ENCODE results near the gene ADAMTSL4.
"Not testable (repeated sequence)": the region's sequence is repeated elsewhere in the genome, so short reads cannot be mapped to it uniquely, and the experiment has no call there.

The ADAMTSL4 gene

DNA sequence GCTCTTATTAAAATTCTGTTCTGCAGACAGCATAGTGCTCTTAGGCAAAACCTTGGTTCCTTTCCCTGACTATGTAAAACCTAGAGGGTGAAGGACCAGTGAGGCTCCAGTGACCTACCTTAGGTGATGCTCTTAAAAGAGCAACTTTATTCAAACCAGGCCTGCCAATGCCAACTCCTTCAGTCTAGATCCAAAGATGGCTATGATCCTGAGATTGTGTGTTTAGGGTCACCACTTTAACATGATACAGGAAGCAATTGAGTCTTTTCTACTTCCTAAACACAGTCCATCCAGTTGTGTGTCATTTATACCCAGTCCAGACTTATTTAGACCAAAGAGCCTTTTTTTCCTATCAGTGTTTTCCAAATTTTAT is 19.4 kb downstream of the ADAMTSL4 start:
- peak; percentile 7 for ATAC-seq
- TF ChIP-seq, protein P1, sequence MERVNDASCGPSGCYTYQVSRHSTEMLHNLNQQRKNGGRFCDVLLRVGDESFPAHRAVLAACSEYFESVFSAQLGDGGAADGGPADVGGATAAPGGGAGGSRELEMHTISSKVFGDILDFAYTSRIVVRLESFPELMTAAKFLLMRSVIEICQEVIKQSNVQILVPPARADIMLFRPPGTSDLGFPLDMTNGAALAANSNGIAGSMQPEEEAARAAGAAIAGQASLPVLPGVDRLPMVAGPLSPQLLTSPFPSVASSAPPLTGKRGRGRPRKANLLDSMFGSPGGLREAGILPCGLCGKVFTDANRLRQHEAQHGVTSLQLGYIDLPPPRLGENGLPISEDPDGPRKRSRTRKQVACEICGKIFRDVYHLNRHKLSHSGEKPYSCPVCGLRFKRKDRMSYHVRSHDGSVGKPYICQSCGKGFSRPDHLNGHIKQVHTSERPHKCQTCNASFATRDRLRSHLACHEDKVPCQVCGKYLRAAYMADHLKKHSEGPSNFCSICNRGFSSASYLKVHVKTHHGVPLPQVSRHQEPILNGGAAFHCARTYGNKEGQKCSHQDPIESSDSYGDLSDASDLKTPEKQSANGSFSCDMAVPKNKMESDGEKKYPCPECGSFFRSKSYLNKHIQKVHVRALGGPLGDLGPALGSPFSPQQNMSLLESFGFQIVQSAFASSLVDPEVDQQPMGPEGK (CRISPR knock-in tag; IDR thresholded peaks at IDR 0.05; ENCODE audit: borderline replicate concordance), result no peak
- no peak for TF ChIP-seq OSR1 (CRISPR knock-in tag; IDR thresholded peaks at IDR 0.05)
- TF ChIP-seq, protein P2, sequence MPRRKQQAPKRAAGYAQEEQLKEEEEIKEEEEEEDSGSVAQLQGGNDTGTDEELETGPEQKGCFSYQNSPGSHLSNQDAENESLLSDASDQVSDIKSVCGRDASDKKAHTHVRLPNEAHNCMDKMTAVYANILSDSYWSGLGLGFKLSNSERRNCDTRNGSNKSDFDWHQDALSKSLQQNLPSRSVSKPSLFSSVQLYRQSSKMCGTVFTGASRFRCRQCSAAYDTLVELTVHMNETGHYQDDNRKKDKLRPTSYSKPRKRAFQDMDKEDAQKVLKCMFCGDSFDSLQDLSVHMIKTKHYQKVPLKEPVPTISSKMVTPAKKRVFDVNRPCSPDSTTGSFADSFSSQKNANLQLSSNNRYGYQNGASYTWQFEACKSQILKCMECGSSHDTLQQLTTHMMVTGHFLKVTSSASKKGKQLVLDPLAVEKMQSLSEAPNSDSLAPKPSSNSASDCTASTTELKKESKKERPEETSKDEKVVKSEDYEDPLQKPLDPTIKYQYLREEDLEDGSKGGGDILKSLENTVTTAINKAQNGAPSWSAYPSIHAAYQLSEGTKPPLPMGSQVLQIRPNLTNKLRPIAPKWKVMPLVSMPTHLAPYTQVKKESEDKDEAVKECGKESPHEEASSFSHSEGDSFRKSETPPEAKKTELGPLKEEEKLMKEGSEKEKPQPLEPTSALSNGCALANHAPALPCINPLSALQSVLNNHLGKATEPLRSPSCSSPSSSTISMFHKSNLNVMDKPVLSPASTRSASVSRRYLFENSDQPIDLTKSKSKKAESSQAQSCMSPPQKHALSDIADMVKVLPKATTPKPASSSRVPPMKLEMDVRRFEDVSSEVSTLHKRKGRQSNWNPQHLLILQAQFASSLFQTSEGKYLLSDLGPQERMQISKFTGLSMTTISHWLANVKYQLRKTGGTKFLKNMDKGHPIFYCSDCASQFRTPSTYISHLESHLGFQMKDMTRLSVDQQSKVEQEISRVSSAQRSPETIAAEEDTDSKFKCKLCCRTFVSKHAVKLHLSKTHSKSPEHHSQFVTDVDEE (CRISPR knock-in tag; IDR thresholded peaks at IDR 0.05), result no peak
- 0 out of 2 replicates have a peak, but pooled peaks have one; percentile 2 for TF ChIP-seq SNAI2 (CRISPR knock-in tag; IDR thresholded peaks at IDR 0.05)
- TF ChIP-seq, protein P3, sequence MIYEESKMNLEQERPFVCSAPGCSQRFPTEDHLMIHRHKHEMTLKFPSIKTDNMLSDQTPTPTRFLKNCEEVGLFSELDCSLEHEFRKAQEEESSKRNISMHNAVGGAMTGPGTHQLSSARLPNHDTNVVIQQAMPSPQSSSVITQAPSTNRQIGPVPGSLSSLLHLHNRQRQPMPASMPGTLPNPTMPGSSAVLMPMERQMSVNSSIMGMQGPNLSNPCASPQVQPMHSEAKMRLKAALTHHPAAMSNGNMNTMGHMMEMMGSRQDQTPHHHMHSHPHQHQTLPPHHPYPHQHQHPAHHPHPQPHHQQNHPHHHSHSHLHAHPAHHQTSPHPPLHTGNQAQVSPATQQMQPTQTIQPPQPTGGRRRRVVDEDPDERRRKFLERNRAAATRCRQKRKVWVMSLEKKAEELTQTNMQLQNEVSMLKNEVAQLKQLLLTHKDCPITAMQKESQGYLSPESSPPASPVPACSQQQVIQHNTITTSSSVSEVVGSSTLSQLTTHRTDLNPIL (CRISPR knock-in tag; IDR thresholded peaks at IDR 0.05; ENCODE audit: low read depth), result 0 out of 2 replicates have a peak, but pooled peaks have one; percentile 5
- no peak for TF ChIP-seq ESRRG (CRISPR knock-in tag; IDR thresholded peaks at IDR 0.05)
- no peak for TF ChIP-seq ZNF565 (CRISPR knock-in tag; conservative IDR thresholded peaks at IDR 0.05; ENCODE audit: low read depth)
- TF ChIP-seq, protein P4, sequence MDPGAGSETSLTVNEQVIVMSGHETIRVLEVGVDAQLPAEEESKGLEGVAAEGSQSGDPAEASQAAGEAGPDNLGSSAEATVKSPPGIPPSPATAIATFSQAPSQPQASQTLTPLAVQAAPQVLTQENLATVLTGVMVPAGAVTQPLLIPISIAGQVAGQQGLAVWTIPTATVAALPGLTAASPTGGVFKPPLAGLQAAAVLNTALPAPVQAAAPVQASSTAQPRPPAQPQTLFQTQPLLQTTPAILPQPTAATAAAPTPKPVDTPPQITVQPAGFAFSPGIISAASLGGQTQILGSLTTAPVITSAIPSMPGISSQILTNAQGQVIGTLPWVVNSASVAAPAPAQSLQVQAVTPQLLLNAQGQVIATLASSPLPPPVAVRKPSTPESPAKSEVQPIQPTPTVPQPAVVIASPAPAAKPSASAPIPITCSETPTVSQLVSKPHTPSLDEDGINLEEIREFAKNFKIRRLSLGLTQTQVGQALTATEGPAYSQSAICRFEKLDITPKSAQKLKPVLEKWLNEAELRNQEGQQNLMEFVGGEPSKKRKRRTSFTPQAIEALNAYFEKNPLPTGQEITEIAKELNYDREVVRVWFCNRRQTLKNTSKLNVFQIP (CRISPR knock-in tag; IDR thresholded peaks at IDR 0.05; ENCODE audit: borderline replicate concordance, low read depth), result 0 out of 2 replicates have a peak, but pooled peaks have one; percentile 3
- no peak for TF ChIP-seq BACH2 (CRISPR knock-in tag; IDR thresholded peaks at IDR 0.05; ENCODE audit: borderline replicate concordance)
- no peak for TF ChIP-seq CSRNP3 (CRISPR knock-in tag; IDR thresholded peaks at IDR 0.05)
- TF ChIP-seq ZFP30 (CRISPR knock-in tag; IDR thresholded peaks at IDR 0.05), result no peak
- TF ChIP-seq RARB (CRISPR knock-in tag; IDR thresholded peaks at IDR 0.05), result peak; percentile 75; the same call in 1 of the 2 replicates
- no peak; the same call in 1 of the 2 replicates for TF ChIP-seq ZFP3 (CRISPR knock-in tag; IDR thresholded peaks at IDR 0.05)
- no peak for TF ChIP-seq GLIS3 (CRISPR knock-in tag; IDR thresholded peaks at IDR 0.05)
- TF ChIP-seq TOX (CRISPR knock-in tag; IDR thresholded peaks at IDR 0.05; ENCODE audit: borderline replicate concordance), result peak; percentile 63; the same call in 1 of the 2 replicates
- TF ChIP-seq TCF4 (CRISPR knock-in tag; IDR thresholded peaks at IDR 0.05; ENCODE audit: borderline replicate concordance), result no peak
- TF ChIP-seq ZC3H10 (CRISPR knock-in tag; IDR thresholded peaks at IDR 0.05), result no peak

GRCh38 chr1:150572918-150573647 is 23.9 kb downstream of the ADAMTSL4 start:
- TF ChIP-seq TOX (CRISPR knock-in tag; IDR thresholded peaks at IDR 0.05; ENCODE audit: borderline replicate concordance) (peak; percentile 85), ESRRG (CRISPR knock-in tag; IDR thresholded peaks at IDR 0.05) (no peak), CSRNP3 (CRISPR knock-in tag; IDR thresholded peaks at IDR 0.05) (0 out of 2 replicates have a peak, but pooled peaks have one; percentile 21), ISL1 (CRISPR knock-in tag; IDR thresholded peaks at IDR 0.05) (no peak), RARB (CRISPR knock-in tag; IDR thresholded peaks at IDR 0.05) (peak; percentile 84), OSR1 (CRISPR knock-in tag; IDR thresholded peaks at IDR 0.05) (no peak), ZC3H10 (CRISPR knock-in tag; IDR thresholded peaks at IDR 0.05) (peak; percentile 51; the same call in 1 of the 2 replicates), ZNF8 (CRISPR knock-in tag; IDR thresholded peaks at IDR 0.05) (0 out of 2 replicates have a peak, but pooled peaks have one; percentile 26)
- TF ChIP-seq, protein P4 (CRISPR knock-in tag; IDR thresholded peaks at IDR 0.05; ENCODE audit: borderline replicate concordance, low read depth), result peak; percentile 52; the same call in 1 of the 2 replicates
- ATAC-seq, result no peak

DNA sequence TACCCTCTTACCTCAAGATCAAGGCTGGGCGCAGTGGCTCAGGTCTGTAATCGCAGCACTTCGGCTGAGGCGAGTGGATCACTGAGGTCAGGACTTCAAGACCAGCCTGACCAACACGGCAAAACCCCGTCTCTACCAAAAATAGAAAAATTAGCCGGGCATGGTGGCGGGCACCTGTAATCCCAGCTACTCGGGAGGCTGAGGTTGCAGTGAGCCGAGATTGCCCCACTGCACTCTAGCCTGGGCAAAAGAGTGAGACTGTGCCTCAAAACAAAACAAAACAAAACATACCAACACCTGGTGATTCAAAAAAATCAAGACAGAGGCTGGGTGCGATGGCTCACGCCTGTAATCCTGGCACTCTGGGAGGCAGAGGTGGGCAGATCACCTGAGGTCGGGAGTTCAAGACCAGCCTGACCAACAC is 24.5 kb downstream of the ADAMTSL4 start:
- not testable (repeated sequence) for ATAC-seq

Data from SK-N-SH treated with all-trans-retinoic acid at 6 μM for 48 hours (cell line).